GM18507 (cell line): ENCODE results near the gene TSKS.

Source experiments
- DNase-seq: peaks from one replicate; pipeline ENCODE4 v3.0.0; 2011; ENCODE audit warnings: low read depth; ENCODE audit not compliant: insufficient read length; ENCODE audit errors: extremely low spot score
- FAIRE-seq: peaks from 2 replicates; lab custom pipeline; 2011; peaks lifted over from hg19 to GRCh38; lab: Jason Lieb, UNC

Gene TSKS, protein sequence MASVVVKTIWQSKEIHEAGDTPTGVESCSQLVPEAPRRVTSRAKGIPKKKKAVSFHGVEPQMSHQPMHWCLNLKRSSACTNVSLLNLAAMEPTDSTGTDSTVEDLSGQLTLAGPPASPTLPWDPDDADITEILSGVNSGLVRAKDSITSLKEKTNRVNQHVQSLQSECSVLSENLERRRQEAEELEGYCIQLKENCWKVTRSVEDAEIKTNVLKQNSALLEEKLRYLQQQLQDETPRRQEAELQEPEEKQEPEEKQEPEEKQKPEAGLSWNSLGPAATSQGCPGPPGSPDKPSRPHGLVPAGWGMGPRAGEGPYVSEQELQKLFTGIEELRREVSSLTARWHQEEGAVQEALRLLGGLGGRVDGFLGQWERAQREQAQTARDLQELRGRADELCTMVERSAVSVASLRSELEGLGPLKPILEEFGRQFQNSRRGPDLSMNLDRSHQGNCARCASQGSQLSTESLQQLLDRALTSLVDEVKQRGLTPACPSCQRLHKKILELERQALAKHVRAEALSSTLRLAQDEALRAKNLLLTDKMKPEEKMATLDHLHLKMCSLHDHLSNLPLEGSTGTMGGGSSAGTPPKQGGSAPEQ

DNA sequence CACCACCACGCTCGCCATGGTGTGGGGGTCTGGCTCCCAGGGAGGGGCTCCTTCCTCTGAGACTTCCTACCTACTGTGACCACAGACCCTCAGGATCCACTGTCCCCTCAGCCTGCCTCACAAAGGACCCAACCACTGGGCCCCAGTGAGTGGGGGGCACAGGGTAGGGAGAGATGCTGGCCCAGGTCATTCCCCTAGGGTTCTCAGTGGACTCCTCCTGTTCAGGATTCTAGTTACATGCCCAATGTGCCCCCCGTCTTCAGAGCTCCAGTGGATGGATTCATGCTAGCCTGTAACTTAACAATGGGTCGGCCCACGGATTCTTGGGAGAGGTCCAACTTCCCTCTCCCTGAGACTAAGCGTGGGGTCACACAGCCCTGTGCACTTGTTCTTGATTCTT, at the start of gene TSKS:
TSKS (minus strand) TSS at position 77 of the 400 bp plus-strand sequence; CDS start at position 18, 59 bp downstream.
- no peak for FAIRE-seq
- no peak for DNase-seq

DNA sequence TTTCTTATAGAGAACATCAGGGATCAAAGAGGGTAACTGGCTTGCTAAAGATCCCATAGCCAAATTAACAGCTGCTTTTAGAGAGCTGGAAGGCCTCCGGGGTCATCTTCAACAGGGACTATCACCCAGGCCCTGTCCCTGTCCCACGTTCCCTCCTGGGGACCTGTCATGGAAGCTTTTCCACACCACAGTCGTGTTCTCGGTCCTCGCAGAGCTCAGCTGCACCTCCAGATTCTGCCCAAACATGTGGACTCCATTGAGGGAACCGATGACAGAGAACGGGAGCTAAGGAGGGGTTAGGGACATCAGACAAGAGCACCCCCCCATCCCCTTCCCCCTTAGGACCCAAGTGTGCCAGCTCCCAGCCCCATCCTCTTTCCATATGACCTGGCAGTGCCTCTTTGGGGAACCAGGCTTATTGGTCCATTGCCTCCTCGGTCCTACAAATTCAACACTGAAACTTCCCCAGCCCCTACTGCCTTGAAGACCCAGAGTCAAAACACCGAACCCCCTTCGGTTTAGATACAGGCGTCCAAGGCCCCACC, 49.4 kb upstream of the TSKS start:
- no peak for FAIRE-seq
- no peak for DNase-seq

DNA sequence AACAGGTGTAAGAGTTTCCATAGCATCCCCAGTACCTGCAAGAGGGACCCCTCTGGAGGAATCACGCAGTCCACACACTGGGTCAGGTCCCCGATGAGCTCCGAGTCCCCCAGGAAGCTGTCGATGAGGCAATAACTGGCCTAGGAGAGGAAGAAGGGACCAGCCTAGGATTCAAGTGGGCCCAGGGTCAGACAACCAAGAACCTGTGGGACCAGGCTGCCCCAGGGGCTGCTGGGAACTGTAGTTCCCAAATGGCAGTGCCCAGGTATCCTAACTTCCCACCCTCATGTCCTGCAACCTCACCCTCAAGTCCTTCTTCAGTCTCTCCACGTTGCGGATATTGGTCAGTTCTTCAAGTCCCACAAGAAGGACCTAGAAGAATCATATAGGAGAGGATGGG, 48.2 kb upstream of the TSKS start:
- FAIRE-seq (no peak), DNase-seq (no peak)

DNA sequence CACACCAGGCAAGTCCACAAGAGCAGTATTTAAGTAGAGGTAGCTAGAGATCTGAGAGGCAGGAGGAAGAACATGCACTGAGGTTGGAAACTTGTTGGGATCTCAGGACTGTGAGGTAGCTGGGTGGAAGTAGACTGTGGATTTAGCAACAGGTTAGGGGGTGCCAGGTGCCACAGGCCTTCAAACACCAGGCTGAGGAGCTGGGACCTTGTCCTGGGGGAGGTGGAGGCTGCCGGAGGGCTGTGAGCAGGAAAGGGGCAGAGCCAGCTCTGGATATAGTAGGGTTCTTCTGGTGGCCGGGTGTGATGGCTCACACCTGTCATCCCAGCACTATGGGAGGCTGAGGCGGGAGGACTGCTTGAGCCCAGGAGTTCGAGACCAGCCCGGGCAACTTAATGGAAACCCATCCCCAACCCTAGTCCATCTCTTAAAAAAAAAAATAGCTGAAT, 46.9 kb upstream of the TSKS start:
- DNase-seq = no peak
- FAIRE-seq = no peak

DNA sequence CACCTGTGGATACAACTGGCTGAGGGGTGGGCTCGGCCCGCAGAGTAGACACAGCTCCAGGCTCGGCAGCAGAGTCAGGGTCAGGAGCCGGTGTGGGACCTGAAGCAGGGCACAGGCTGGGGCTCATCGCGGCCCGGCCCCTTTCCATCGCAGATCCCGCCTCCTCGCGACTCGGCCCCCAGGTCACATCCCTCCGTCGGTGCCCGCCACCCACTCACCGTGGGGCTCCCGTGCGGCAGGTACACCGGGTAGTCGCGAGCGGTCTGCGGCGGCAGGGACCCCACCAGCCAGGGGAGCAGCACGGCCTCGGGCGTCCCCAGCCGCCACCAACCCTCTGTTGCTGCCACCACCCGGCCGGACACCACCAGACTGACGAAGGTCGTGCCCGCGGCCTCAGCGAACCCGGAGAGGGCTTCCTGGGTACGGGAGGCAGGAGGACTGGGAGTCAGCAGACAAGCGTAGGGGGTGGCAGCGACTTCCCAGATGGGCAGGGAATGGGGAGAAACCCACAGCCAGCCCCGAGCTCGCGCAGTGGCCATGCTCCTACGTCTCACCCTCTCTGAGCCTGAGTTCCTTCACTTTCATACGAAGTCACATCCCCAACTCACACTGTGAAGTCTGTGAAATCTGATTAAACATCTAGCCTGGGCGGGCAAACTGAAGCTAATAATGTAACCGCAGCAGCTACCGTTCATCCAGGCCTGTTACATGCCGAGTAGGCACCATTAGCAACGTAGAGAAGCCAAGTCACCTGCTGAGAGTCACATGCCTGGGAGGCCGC, 46.2 kb upstream of the TSKS start:
- DNase-seq (no peak), FAIRE-seq (no peak)

DNA sequence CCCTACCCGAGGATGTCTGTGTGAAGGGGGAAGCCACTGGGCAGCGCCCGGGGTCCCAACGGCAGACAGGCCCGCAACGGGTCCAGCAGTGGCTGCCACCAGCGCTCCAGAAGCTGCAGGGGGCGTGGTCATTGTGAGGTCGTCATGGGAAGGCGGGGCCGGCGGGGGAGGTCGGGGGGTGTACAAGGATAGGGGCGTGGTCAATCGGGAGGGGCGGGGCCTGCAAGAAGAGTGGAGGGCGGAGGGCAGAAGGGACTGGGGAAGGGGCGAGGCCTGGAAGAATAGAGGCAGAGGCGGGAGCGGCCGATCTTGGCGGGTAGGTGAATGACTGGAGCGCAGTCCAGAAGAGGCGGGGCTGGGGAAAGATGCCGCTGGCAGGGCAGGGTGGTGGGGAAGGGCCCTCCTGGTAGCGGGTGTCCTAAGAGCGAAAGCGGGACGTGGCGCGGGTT, 45.6 kb upstream of the TSKS start:
- FAIRE-seq = peak; percentile 58
- DNase-seq = peak; percentile 71

DNA sequence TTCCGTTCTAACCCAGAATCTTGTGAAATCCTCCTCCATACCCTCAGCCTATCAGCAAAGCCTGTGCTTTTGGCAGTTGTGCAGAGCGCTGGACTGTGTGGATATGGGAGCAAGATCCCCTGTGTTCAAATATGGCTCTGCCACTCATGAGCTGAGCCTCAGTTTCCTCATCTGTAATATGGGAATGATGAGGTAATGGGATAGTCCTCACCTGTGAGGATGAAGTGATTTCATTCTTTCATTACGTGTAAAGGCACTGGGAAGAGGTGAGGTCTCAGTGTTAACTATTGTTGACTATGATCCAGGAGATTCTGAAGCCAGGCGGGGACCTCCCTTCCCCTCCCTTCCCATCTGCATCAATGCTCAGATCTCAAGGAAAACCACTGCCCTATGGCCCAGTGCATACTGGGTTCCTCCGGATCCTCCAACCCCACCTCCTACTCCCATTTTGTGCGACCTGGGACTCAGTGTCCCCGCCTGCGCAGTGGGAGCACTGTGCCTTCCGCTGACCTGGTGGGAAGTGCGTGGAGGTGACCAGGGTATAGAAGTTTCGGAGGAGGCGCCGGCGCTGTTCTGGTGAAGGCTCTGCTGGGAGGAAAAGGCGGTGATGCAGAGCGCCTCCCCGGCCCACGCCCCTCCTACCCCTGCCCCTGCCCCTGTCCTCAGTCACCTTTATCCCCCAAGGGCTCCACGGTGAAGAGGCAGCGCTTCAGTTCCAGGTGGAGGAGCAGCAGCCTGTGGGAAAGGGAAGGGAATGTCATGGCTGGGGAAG, 45.0 kb upstream of the TSKS start:
- FAIRE-seq (no peak), DNase-seq (no peak)

DNA sequence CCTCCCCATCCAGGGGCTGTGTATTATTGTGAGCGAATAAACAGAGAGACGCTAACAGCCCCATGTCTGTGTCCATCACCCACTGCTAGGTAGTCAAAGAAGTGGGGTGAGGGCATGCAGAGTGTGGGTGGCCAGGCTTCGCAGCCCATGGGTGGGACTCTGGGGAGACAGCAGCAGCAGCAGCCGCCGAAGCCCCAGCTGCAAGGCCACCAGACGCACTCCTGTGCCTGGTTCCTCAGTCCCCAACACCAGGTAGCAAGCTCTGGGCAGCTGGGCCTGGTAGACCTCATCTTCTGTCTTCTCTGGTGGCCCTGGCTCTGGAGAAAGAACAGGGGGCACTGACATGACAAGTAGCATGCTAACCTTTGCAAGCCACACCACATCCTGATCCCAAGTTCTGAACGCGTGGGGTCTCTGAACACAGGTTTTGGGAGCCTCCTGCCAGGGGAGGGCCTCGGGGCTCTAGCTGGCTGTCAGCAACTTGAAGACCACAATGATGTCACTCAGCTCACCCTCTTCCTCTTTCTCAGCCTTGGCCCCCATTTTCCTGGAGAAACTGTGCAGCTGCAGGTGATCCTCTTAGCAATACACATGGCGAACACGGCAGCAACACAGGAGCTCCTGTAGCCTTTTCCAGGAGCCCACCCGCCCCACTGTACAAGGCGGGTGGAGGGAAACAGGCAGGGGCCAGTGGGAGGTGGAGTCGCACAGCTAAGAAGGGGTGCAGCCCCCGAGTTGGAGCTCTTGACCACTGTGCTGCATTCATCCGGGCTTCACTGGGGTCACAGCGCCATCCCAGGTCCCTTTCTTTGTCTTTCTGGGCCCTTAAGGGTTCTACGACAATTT, 44.2 kb upstream of the TSKS start:
- FAIRE-seq (no peak), DNase-seq (no peak)

DNA sequence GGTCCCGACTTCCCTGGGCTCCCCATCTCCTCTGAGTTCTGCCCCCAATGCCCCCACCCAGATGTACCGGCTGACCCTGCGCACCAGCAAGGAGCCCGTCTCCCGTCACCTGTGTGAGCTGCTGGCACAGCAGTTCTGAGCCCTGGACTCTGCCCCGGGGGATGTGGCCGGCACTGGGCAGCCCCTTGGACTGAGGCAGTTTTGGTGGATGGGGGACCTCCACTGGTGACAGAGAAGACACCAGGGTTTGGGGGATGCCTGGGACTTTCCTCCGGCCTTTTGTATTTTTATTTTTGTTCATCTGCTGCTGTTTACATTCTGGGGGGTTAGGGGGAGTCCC, 43.5 kb upstream of the TSKS start:
- FAIRE-seq = no peak
- no peak for DNase-seq

DNA sequence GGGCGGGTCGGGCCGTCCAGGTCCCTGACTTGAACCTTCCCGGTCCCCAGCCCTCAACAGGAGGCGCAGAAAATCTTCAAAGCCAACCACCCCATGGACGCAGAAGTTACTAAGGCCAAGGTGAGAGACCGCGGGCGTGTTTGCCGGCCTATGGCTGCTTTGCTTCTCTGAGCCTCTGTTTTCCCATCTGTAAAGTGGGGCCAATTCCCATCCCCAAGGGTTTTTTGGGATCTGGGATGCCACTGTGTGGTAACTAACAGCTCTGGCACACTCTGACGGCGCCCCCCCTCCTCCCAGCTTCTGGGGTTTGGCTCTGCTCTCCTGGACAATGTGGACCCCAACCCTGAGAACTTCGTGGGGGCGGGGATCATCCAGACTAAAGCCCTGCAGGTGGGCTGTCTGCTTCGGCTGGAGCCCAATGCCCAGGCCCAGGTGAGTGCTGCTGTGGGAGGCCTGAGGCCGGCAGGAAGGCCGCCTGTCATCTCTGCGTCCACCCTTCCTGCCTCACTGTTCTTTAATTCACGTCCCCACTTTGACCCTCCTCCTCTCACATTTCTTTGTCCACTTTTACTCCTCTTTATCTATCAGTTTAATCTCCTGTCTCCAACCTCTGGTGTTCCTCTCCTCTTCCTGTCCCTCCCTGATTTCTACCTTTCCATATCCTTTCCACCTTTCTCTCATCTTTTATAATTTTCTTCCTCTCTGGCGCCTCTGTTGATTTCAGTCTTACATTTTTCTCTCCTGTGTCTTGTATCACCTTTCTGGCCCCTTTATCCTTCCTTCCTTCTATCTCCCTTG, 42.9 kb upstream of the TSKS start:
- DNase-seq (no peak), FAIRE-seq (no peak)

DNA sequence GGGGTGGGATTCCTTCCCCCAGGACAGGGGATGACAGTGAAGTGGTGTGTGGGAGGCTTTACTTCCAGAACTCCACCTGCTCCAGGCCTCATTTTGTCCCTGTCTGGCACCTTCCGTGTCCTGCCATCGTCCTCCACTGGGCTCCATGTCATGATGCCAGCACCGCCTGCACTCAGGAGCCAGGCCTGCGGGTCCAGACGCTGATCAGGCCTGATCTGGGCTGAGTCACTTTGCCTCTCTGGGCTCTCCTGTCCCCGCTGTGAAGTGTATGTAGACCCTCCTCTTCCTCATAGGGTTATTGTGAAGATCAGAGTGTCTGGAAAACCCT, 40.4 kb upstream of the TSKS start:
- DNase-seq = no peak
- FAIRE-seq = no peak

DNA sequence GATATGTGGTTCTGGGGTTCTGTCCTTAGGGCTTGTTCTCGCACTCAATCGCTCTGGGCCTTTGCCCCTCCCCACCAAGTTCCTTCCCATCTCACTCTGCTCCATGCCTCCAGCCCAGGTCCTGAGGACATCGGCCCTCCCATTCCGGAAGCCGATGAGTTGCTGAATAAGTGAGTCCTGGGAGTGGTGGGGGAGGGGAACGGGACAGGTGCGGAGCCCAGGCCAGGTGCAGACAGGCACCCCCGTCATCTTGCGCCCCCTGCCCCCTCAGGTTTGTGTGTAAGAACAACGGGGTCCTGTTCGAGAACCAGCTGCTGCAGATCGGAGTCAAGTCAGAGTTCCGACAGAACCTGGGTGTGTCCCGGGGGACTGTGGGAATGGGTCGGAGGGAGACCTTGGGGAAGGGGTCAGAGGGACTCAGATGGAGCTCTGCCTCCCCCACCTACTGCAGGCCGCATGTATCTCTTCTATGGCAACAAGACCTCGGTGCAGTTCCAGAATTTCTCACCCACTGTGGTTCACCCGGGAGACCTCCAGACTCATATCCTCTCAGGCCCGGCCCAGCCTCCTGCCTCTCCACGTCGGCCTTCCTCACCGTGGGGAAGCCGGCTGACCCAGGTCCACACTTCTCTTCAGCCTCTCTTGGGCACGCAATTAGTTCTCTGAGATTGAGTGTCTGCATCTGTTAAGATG, 39.9 kb upstream of the TSKS start:
- no peak for DNase-seq
- no peak for FAIRE-seq

DNA sequence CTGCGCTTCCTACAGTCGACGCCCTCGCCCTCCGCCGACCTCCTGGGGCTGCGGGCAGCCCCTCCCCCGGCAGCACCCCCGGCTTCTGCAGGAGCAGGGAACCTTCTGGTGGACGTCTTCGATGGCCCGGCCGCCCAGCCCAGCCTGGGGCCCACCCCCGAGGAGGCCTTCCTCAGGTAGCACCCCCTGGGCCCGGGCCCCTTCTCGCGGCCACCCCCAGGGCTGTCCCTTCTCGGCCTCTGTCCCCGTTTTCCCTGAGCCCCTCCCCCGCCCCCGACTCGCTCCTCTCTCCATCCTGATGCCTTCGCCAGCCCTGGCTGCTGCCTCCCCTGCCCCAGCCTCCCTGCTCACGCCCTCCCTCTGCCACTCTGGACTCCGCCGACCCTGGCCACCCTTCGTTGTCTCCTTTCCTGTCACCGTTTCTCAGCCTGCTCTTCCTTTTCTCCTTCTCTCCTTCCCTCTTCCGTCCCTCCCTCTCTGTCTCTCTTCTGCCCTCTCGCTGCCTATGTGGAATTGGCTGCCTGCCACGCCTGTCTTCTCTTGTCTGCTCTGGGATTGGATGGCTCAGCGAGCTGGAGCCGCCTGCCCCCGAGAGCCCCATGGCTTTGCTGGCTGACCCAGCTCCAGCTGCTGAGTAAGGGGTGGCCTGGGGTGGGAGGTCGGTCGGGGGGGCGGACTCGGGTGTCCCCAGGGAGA, 39.0 kb upstream of the TSKS start:
- DNase-seq (no peak), FAIRE-seq (no peak)

DNA sequence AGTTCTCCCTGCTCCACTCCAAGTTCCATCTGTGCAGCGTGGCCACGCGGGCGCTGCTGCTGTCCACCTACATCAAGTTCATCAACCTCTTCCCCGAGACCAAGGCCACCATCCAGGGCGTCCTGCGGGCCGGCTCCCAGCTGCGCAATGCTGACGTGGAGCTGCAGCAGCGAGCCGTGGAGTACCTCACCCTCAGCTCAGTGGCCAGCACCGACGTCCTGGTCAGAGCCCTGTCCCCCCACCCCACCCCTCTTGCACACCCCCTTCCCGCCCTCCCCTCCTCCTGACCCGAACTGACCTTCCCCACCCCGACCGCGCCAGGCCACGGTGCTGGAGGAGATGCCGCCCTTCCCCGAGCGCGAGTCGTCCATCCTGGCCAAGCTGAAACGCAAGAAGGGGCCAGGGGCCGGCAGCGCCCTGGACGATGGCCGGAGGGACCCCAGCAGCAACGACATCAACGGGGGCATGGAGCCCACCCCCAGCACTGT, 38.3 kb upstream of the TSKS start:
- FAIRE-seq (no peak), DNase-seq (no peak)

DNA sequence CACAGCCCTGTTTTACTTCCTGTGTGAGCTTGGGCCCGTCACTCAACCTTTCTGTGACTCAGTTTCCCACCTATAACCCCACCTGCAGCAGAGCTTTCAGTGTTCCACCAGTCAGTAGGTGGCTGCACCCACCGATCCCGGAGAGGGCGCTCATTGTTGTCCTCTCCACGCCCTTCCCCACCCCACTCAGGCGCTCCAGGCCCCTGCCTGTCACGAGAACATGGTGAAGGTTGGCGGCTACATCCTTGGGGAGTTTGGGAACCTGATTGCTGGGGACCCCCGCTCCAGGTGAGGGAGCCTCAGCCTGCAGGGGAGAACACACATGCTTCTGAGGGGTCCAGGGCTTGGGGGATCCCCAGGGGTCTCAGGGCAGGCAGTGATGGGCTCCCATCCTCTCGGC, 37.7 kb upstream of the TSKS start:
- FAIRE-seq = no peak

DNA sequence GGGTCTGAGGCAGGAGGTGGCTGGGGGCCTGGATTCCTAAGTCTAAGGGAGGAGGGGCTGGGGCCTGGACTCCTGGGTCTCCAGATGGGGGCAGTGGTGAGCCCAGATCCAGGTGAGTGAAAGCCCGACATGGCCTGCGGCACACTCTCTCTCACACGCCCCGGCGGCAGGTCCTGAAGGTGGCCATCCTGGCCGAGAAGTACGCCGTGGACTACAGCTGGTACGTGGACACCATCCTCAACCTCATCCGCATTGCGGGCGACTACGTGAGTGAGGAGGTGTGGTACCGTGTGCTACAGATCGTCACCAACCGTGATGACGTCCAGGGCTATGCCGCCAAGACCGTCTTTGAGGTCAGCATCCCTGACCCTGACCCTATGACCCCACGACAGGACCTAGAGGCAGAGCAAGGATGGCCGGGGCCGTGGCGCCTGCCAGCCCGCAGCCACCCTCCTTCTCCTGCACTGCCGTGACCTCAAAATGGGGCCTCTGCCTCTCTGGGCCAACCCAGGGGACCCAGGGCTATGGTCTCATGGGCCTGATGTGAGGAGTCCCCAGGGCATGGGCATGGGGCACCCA, 36.8 kb upstream of the TSKS start:
- DNase-seq = no peak
- FAIRE-seq = no peak

More for the DNA sequence above, 37.7 kb upstream of the TSKS start:
- DNase-seq = no peak
